HG03460 (cell line): Measurements from ENCODE around the gene PPP1R3A.

Experiments used
- ATAC-seq: cut with Tn5 transposase; IDR thresholded peaks from one replicate; pipeline ENCODE4 v1.9.1; 2021; ENCODE audit not compliant: unreplicated experiment

The PPP1R3A gene

GRCh38 chr7:113880559-113880958 is 38.2 kb downstream of the PPP1R3A start:
- ATAC-seq = no peak

GRCh38 chr7:113878394-113878992 is 40.3 kb downstream of the PPP1R3A start:
- no peak for ATAC-seq

GRCh38 chr7:113875224-113875623 is 43.6 kb downstream of the PPP1R3A start:
- ATAC-seq = no peak

- ATAC-seq = no peak
Measured at GRCh38 chr7:113873554-113874151, 45.2 kb downstream of the PPP1R3A start.

- ATAC-seq = no peak
Measured at GRCh38 chr7:113872981-113873380, 45.8 kb downstream of the PPP1R3A start.

- ATAC-seq = no peak
Measured at GRCh38 chr7:113867325-113867724, 51.5 kb downstream of the PPP1R3A start.

- ATAC-seq = no peak
Measured at GRCh38 chr7:113856010-113856409, 62.8 kb downstream of the PPP1R3A start.

- ATAC-seq = no peak
Measured at GRCh38 chr7:113840954-113841353, 77.9 kb downstream of the PPP1R3A start.

GRCh38 chr7:113835367-113835766 is 83.4 kb downstream of the PPP1R3A start:
- ATAC-seq = no peak

GRCh38 chr7:113832196-113832745 is 86.5 kb downstream of the PPP1R3A start:
- no peak for ATAC-seq

- no peak for ATAC-seq
Measured at GRCh38 chr7:113831556-113831955, 87.3 kb downstream of the PPP1R3A start.

- no peak for ATAC-seq
Measured at GRCh38 chr7:113828581-113828980, 90.2 kb downstream of the PPP1R3A start.
